Pulmonary artery endothelial cell (primary cell): ENCODE measurements around the gene ITGA7. TPM values are rescaled to one million over a fixed set of nuclear protein-coding genes. Genes with fewer than 3 reads are reported as not detected.
A peak's percentile ranks its signal among the peaks of the same experiment; 100 is the strongest.

Source experiments
- DNase-seq: peaks from one replicate; pipeline ENCODE4 v3.0.0-alpha.2; 2011; ENCODE audit warnings: low read depth, low spot score
- total RNA-seq: library from RNA; depleted of rRNA; stranded (reverse); fragments of >200 nt; gene quantifications from 2 replicates; pipeline ENCODE4 v1.2.3, GENCODE V29; 2014

The ITGA7 gene
- total RNA-seq, 1 donor from 2014 or later, result 0.20 TPM

DNA sequence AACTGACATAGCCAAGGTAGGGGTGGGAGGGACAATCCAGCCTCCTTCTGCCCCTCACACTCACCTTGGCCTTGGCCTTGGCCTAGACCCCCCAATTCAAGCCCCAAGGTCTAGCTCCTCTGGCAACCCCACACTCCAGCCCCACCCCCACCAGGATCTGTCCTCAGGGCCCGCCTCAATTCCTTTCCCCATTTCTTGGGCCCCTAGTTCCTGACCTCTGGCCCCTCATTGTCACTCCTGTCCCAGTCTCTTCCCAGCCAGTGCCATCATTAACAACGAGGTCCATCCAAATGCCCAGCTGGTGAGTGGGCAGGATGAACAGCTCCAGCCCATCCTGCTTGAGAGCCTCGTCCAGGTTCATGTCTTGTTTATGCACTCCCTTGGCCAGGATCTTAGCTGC is 28.4 kb upstream of the ITGA7 start:
- DNase-seq, result no peak

DNA sequence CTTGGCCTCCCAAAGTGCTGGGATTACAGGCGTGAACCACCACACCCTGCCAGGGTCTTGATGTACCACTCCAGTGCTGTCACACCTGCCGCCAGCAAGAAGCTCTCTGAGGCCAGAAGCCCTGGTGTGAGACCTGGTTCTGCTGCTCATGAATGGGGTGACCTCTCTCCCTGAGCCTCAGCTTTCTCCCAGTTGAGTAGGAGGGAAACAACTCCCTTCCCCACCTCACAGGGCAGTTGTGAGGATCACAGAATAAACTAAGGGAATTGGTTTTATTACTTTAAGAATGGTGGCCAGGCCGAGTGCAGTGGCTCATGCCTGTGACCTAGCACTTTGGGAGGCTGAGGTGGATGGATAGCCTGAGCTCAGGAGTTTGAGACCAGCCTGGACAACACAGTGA is 26.9 kb upstream of the ITGA7 start:
- DNase-seq, result no peak

DNA sequence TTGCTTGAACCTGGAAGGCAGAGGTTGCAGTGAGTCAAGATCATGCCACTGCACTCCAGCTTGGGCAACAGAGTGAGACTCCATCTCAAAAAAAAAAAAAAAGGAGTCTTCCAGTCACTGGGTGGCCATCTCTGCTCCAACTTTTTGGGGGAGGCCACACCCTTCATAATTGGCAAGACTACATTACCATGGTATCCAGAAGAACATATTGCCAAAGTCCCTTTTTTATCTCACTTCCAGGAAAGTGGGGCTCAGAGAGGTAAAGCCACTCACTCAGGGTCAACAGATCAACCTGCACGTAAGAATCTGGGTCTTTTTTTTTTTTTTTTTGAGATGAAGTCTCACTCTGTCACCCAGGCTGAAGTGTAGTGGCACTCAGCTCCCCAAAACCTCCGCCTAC is 26.2 kb upstream of the ITGA7 start:
- DNase-seq, result no peak

DNA sequence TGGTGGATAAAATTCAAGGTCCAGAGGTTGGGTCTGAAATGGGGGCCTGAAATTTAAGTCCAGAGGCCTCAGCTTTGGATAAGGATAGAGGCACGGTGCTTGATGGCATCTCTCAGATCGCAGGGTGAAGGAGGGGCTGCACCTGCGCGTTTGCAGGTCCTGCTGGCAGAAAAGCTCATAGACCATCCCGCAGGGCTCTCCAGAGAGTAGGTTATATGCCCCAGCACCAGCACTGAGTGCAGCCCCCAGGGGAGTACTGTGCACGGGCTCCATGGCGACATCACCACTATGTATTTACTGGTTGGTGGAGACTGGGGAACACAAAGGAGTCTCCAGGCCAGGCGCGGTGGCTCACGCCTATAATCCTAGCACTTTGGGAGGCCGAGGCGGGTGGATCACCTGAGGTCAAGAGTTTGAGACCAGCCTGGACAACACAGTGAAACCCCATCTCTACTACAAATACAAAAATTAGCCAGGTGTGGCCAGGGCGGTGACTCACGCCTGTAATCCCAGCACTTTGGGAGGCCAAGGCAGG is 25.4 kb upstream of the ITGA7 start:
- DNase-seq, result no peak

DNA sequence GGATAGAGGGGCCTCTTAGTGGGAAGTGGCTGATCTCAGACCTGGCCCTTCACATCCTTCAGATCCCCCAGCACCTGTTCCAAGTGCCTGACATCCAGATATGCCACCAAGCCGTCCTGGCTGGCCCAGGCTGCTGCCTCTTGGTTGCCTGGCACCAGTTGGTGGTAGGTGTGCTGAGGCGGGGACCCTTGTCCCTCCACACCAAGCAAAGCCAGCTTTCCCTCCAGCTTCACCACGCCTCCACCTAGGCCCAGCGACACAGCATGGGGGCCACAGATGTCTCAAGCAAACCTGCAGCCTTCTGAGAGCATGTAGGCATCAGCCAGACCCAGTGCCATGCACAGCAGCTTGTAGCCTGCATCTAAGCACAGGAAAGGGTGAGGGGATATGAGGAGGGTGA is 24.6 kb upstream of the ITGA7 start:
- DNase-seq, result no peak

DNA sequence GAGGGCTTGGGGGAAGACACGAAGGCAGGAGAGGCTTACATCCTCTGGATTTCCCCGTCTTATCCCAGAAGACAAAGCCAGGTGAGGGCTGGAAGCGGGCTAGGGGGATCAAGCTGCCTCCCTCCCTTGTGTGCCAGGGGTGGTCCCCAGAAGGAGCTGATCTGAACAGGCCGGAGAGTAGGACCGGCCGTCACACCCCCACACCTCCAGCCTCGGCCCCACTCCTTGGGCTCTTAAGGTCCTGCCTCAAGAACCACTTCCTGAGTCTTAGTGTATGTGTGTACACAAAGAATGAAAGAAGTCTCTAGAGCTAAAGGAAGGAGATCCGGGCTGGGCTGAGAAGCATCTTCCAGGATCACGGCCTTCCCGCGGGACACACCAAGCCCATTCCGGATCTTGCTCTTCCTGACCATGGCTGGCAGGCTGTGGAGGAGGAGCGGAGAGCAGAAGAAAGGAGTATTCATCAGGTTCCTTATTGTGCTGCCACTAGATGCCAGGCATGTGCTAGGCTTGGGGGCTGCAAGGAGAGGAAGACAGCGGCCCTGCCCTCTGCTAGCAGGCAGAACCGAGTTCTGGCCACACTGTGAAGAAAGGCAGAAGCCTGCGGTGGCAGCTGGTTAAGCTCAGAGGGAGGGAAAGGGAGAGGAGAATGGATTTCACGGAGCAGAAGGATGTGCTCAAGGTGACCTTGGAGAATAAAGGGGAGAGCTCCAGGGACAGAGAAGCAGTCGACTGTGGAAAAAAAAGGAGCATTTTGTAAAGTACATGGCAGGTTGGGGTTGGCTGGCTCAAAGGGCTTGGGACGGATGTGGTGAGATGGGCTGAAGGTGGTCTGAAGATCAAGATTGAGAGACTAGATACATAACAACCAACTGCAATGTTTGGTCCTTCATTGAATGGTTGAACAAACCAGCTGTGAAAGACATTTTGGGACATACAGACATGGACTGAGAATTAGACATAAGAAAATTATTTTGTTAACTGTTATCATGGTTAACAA is 22.4 kb upstream of the ITGA7 start:
- DNase-seq, result no peak

DNA sequence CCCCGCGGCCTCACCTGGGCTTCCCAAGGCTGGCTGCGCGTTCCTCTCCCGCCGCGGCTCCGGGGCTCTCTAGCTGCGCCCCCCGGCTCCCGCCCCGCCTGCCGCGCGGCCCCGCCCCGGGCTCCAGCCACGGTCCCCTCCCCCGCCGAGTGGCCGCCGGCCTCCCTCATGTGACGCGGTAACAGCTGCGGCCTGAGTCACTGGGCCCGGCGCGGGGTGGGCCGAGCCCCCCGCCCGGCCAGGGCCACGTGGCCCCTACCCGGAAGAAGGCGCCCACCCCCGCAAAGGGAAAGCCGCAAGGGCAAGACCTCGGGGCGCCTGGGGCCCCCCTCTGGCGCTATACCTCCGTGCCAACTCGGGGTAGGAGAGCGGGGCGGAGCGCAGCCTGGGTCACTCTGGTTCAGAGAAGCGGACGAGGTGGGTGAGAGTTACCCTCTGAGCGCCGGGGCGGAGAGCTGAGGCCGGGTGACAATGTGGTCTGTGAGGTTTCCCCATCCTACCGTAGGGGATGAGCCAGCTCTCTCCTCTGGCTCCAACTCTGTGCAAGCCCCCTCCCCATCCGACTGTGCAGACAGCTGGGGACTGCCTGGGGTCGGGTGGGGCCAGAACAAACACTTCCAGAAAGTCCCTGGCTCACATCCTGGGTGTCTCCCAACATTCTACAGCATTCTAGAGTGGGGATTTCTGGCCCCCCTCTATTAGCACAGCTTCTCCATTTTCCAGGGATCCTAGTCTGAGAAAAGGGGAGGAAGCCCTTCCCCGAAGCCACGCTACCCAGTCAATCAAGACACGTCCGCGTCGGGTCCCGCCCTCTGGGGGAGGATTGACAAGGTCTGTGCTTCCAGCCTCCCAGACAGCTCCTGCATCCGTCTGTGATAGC is 21.5 kb upstream of the ITGA7 start, which contains the start of gene CD63:
TSS of gene CD63 (minus strand) at position 71 of the 880 bp plus-strand sequence. CDS start 668 bp downstream, outside the sequence.
- peak; percentile 77 for DNase-seq

DNA sequence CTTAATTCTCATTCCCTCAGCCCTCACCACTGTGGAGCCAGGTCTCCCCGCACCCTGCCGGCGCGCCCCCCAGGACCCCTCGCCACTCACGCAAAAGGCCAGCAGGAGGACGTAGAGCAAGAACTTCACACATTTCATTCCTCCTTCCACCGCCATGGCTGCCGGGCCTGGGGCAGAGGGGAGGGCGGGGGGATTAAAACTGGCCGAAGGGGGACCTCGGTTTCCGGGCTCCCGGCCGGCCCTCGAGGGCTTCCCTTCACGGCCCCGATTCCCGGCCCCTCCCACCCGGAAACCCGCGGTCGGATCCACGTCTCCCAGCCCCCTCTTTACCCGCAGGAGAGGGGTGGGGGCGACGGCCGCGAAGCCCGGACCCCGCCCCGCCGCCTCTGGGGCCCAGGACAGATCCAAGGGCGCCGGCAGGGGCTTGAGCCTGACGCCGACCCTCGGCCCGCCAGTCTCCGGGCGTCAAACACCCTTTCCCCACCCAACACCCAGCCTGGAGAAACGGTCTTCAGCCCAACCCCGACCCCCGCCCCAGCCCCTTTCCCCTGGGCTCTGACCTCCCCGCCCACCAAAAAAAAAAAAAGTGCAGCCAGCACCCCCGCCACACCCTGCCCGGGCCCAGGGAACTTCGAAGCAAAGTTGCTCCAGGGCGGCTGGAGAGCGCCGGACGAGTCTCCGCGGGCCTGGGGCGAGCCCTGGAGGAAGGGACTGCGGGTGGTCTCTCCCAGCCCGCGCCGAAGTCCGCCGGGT is 20.7 kb upstream of the ITGA7 start:
- no peak for DNase-seq

DNA sequence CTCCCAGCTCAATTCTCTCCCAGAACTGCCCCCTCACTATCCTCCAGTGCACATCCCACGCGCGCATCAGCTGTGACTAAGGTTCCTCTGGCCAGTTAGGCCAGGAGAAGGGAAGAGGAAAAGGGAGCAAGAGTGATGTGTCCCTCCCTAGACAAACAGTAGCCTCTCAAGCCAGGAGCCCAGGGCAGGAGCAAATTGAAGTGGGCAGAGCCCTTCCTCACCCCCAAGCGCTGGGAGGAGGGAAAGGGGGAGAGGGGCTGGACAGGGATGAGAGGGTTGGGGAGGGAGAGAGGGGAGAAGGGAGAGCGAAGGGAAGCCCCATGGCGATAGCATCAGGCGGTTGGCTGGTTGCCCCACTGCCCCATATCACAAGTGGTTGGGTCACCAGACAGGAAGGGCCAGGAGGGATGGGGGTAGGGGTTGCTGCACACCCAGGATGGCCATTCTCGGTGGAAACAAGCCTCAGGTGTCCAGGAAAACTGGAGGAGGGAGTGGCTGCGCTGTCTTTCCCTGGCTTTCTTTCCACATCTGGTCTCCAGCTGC is 20.0 kb upstream of the ITGA7 start:
- no peak for DNase-seq

DNA sequence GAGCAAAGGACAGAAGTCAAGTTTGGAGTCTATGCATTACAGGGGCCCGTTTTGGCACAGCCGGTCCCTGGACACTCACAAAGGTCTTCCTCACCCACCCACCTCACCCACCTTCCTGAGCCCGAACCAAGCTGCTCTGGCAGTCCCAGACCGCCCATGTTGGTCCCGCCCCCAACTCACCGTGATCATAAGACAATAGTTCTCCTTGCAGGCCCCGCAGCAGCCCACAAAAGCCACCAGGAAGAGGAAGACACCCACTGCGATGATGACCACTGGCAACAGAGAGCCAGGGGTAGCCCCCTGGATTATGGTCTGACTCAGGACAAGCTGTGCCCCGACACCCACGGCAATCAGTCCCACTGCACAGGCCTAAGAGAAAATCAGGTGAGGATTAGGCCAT is 19.3 kb upstream of the ITGA7 start:
- no peak for DNase-seq

DNA sequence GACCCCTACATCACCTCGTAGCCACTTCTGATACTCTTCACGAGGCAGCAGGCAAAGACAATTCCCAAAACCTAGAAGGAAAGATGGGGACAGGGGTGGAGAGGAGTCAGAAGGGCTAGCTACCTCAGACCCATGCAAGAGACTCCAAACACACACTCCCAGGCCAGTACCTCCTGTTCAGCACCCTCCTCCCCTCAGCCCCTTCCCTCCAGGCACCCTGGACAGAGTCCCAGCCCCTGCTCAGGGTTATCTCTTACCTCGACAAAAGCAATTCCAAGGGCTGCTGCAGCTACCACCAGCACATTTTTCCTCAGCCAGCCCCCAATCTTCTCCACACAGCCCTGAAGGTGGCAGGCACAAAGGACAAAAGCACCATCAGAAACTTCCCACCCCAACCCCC is 17.9 kb upstream of the ITGA7 start:
- no peak for DNase-seq

DNA sequence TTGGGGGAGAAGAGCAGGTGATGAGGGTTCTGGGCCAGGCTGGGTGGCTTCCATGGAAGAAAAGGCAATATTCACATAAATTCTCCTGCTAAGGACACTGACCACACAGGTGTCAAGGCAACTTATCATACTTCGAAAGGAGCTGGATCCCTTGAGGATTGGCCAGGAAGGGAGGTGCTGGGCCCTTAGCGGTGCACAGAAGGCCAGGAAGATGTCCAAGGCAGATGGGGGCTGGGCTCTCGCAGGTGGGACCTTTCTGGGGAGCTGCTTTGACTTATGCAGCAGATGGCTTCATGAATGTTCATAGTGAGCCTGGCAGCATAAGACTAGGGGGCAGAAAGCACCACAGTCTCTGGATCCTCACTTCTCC is 17.2 kb upstream of the ITGA7 start:
- DNase-seq, result no peak

DNA sequence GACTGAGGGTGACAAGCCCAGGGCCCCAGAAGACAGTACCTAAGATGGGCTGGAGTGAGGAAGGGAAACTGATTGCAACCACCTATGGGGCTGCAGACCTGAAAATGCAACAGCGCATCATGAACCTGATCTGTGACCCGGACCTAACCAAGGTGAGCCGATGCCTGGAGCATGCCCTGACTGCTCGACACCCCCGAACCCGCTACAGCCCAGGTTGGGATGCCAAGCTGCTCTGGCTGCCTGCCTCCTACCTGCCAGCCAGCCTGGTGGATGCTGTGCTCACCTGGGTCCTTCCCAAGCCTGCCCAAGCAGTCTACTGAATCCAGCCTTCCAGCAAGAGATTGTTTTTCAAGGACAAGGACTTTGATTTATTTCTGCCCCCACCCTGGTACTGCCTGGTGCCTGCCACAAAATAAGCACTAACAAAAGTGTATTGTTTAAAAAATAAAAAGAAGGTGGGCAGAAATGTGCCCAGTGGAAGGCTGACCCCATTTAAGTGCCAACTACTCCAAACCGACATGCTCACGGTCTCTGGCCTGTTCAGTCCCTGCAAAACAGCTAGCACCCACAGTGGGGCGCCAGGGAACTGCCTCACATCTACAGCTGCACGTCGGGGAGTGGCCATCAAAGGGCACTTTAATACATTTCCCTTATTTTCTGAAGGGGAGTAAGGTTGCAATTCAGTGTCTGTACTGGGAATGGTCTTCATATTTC is 16.7 kb upstream of the ITGA7 start:
- DNase-seq, result no peak

DNA sequence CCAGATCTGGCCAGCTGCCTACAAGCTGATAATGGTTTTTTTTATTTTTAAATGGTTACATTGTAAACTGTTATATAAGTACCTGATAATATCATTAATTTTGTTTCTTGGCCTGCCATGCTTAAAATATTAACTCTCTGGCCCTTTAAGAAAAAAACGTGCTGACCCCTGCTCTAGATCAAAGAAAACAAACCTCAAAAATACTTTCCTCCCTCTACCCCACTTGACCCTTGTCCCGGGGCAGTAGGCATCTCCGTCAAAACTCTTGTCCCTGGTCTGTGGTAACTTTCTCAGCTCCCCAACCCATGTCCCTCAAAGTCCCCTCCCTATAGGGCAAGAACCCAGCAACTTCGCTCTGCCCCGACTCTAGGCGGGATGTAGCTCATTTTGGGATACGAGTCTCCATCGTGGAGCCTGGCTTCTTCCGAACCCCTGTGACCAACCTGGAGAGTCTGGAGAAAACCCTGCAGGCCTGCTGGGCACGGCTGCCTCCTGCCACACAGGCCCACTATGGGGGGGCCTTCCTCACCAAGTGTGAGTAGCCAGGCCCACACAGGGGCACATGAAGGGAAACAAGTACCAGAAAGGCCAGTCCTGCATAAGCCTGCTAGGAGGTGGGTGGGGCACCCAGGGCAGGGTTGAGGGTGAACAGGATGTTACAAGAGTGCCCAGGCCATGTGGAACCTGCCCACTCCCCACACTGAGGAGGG is 16.0 kb upstream of the ITGA7 start:
- no peak for DNase-seq

DNA sequence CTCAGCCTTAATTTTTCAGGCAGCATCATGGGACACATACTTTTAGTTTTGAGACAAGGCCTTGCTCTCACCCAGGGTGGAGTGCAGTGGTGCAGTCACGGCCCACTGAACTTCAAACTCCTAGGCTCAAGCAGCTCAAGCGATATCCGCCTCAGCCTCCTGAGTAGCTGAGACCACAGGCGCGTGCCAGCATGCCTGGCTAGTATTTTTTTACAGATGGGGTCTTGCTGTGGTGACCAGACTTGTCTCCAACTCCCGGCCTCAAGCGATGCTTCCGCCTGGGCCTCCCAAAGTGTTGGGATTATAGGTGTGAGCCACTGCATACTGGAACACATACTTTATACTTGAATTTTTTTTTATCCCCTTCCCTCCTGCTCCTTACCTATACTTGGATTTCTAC is 15.2 kb upstream of the ITGA7 start:
- no peak for DNase-seq

DNA sequence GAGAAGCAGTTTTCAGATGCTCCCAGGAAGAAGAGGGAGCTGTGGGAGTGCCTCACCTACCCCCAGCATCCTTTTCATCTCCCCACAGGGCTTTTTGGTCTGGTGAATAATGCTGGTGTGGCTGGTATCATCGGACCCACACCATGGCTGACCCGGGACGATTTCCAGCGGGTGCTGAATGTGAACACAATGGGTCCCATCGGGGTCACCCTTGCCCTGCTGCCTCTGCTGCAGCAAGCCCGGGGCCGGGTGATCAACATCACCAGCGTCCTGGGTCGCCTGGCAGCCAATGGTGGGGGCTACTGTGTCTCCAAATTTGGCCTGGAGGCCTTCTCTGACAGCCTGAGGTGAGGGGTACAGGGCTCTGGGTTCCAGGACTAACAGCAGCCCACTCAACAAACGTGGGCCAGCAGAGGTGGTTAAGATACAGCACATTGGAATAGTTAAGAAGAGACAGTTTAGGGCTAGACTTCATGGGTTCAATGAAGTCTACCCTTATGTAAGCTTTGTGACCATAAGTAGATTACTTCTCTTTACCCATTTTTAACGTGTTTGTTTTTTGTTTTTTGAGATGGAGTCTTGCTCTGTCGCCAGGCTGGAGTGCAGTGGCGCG is 14.0 kb upstream of the ITGA7 start:
- DNase-seq, result no peak

DNA sequence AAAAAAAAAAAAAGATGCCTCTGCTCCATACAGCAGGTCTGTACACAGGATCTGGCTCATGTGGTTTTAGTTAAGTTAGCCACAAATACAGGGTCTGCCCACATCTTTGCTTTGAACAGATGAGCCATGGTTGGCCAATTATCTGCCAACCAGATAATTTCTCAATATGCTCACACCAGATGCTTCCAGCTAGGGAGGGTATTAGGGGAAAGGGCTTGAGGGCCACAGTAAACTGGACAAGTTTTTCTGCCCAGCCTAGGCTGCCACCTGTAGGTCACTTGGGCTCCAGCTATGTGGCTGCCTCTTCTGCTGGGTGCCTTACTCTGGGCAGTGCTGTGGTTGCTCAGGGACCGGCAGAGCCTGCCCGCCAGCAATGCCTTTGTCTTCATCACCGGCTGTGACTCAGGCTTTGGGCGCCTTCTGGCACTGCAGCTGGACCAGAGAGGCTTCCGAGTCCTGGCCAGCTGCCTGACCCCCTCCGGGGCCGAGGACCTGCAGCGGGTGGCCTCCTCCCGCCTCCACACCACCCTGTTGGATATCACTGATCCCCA is 13.3 kb upstream of the ITGA7 start:
- DNase-seq, result peak; percentile 79

DNA sequence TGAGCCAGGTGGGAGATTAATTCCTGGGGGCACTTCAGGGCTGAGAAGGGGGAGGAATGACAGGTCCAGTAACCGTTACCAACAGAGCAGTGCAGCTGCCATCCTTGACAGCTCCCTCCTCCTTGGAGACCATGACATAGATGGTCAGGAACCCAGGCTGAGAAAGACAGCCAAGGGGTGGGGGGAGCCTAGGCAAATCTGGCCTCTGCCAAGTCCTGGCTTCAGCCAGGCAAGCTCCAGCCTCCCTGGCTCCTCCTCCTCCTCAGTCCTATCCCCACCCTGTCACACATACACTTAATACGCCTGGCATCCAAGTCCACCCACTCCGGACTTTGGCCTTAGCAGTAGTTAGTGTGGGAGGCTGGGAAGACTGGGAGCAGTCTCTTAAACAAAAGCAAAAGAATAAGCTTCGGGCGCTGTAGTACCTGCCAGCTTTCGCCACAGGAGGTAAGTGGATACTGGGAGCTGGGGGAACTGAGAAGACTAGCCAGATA is 12.4 kb upstream of the ITGA7 start, which contains the start of gene RDH5:
TSS of gene RDH5 (plus strand) at position 323 of the 494 bp plus-strand sequence. CDS start 792 bp downstream, outside the sequence.
- no peak for DNase-seq

DNA sequence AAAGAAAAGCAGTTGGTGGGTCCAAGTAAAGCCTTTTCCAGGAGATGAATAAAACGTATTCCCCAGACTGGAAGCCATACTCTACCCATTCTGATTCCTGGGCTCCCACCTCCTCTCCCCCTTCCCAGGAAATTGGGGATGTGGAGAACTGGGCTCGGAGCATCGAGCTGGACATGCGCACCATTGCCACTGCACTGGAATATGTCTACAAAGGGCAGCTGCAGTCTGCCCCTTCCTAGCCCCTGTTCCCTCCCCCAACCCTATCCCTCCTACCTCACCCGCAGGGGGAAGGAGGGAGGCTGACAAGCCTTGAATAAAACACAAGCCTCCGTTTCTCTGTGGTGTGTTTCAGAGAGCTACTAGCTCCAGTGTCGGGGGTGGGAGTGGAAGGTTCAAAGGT is 11.7 kb upstream of the ITGA7 start:
- DNase-seq, result no peak
